Activated gamma-delta T cell treated with Interleukin-2 at 50 U/mL for 16 hours (primary cell): ENCODE results near the gene KCNMB1.
"Not testable (repeated sequence)": the region's sequence is repeated elsewhere in the genome, so short reads cannot be mapped to it uniquely, and the experiment has no call there.

ENCODE experiments used
- DNase-seq: peaks from one replicate; pipeline ENCODE4 v3.0.0-alpha.2; 2020

The KCNMB1 gene

GRCh38 chr5:170413897-170414296 is 24.7 kb upstream of the KCNMB1 start:
- no peak for DNase-seq

- no peak for DNase-seq
These were observed 21.9 kb upstream of the KCNMB1 start for GRCh38 chr5:170411100-170411499.

GRCh38 chr5:170410401-170410800 is 21.2 kb upstream of the KCNMB1 start:
- no peak for DNase-seq

GRCh38 chr5:170408877-170409660 is 19.9 kb upstream of the KCNMB1 start:
- no peak for DNase-seq

GRCh38 chr5:170408226-170408625 is 19.1 kb upstream of the KCNMB1 start:
- DNase-seq = no peak

GRCh38 chr5:170407062-170407461 is 17.9 kb upstream of the KCNMB1 start:
- DNase-seq = no peak

GRCh38 chr5:170405817-170406216 is 16.6 kb upstream of the KCNMB1 start:
- no peak for DNase-seq

- DNase-seq = no peak
These were observed 15.2 kb upstream of the KCNMB1 start for GRCh38 chr5:170404398-170404797.

- DNase-seq = no peak
These were observed 14.5 kb upstream of the KCNMB1 start for GRCh38 chr5:170403675-170404074.

GRCh38 chr5:170402508-170402907 is 13.3 kb upstream of the KCNMB1 start:
- DNase-seq = no peak

- no peak for DNase-seq
These were observed 7.9 kb upstream of the KCNMB1 start for GRCh38 chr5:170397059-170397458.

- no peak for DNase-seq
These were observed 4.8 kb upstream of the KCNMB1 start for GRCh38 chr5:170393958-170394357.

GRCh38 chr5:170393235-170393634 is 4.1 kb upstream of the KCNMB1 start:
- no peak for DNase-seq

- no peak for DNase-seq
These were observed 1.3 kb upstream of the KCNMB1 start for GRCh38 chr5:170390472-170390871.

- DNase-seq = no peak
These were observed 354 bp upstream of the KCNMB1 start for GRCh38 chr5:170389550-170389892.

- DNase-seq = no peak
These were observed 1.2 kb downstream of the KCNMB1 start for GRCh38 chr5:170387775-170388639.

- no peak for DNase-seq
These were observed 2.3 kb downstream of the KCNMB1 start for GRCh38 chr5:170386743-170387395.

- DNase-seq = no peak
These were observed 5.9 kb downstream of the KCNMB1 start for GRCh38 chr5:170383227-170383626.

- DNase-seq = no peak
These were observed 6.4 kb downstream of the KCNMB1 start for GRCh38 chr5:170382790-170383189.

GRCh38 chr5:170380361-170380951 is 8.7 kb downstream of the KCNMB1 start:
- no peak for DNase-seq

GRCh38 chr5:170378740-170379139 is 10.4 kb downstream of the KCNMB1 start:
- DNase-seq = no peak

GRCh38 chr5:170377027-170377426 is 12.1 kb downstream of the KCNMB1 start:
- no peak for DNase-seq

- DNase-seq = not testable (repeated sequence)
These were observed 12.6 kb downstream of the KCNMB1 start for GRCh38 chr5:170376526-170376925.
